ENCODE measurements around the gene MTFP1.
"Not testable (repeated sequence)": the region's sequence is repeated elsewhere in the genome, so short reads cannot be mapped to it uniquely, and the experiment has no call there.

MTFP1 gene

GRCh38 chr22:30402028-30402765 is 23.4 kb upstream of the MTFP1 start:
- DNase-seq = no peak

- not testable (repeated sequence) for DNase-seq
Measured at GRCh38 chr22:30402766-30403104, 22.8 kb upstream of the MTFP1 start.

GRCh38 chr22:30404307-30404706 is 21.3 kb upstream of the MTFP1 start:
- no peak for DNase-seq

- DNase-seq = no peak
Measured at GRCh38 chr22:30405731-30406130, 19.8 kb upstream of the MTFP1 start.

- no peak for DNase-seq
Measured at GRCh38 chr22:30406400-30406799, 19.2 kb upstream of the MTFP1 start.

GRCh38 chr22:30408388-30409102 is 17.0 kb upstream of the MTFP1 start:
- DNase-seq = peak; percentile 77

GRCh38 chr22:30411780-30412179 is 13.8 kb upstream of the MTFP1 start:
- no peak for DNase-seq

GRCh38 chr22:30413001-30413400 is 12.6 kb upstream of the MTFP1 start:
- no peak for DNase-seq

GRCh38 chr22:30413745-30414524 is 11.6 kb upstream of the MTFP1 start:
- DNase-seq = no peak

- DNase-seq = no peak
Measured at GRCh38 chr22:30414525-30415047, 11.0 kb upstream of the MTFP1 start.

- DNase-seq = no peak
Measured at GRCh38 chr22:30416403-30416802, 9.2 kb upstream of the MTFP1 start.

- DNase-seq = no peak
Measured at GRCh38 chr22:30416837-30417236, 8.7 kb upstream of the MTFP1 start.

GRCh38 chr22:30420347-30421125 is 5.0 kb upstream of the MTFP1 start:
- peak; percentile 85 for DNase-seq

- no peak for DNase-seq
Measured at GRCh38 chr22:30421695-30422480, 3.7 kb upstream of the MTFP1 start.

GRCh38 chr22:30422481-30423300 is 2.9 kb upstream of the MTFP1 start:
- peak; percentile 93 for DNase-seq

GRCh38 chr22:30423301-30423958 is 2.1 kb upstream of the MTFP1 start:
- DNase-seq = no peak

- DNase-seq = peak; percentile 100
Measured at GRCh38 chr22:30423959-30424533, 1.5 kb upstream of the MTFP1 start.

- peak; percentile 42 for DNase-seq
Measured at GRCh38 chr22:30424534-30425326, 838 bp upstream of the MTFP1 start.

- no peak for DNase-seq
Measured at GRCh38 chr22:30425327-30425615, 297 bp upstream of the MTFP1 start.
